A549 treated with AZD9567 at 1 μM for 4 hours (cell line): ENCODE results near the gene SLC25A14. TPM values are rescaled to one million over a fixed set of nuclear protein-coding genes. Genes with fewer than 3 reads are reported as not detected.

Experiments
- total RNA-seq: library from RNA; stranded (reverse); fragments of 200-300 nt; extraction: Qiagen RNA extraction; gene quantifications from 5 replicates; pipeline ENCODE4 v1.2.3, GENCODE V29; 2022; ENCODE audit not compliant: insufficient read depth

Gene SLC25A14
- total RNA-seq, result 12.7 to 19.1 TPM (median 18.4 TPM) in 5 replicates

GRCh38 chrX:130339408-130340222, at the start of gene SLC25A14:
Gene SLC25A14 (plus strand): TSS chrX:130339919. CDS start chrX:130340279, 360 bp downstream.

GRCh38 chrX:130385520-130385919, 45.8 kb downstream of the SLC25A14 start, which contains the start of gene GPR119:
Gene GPR119 (minus strand): TSS chrX:130385674. CDS start chrX:130385447, 227 bp downstream.

GRCh38 chrX:130401415-130402207, 61.9 kb downstream of the SLC25A14 start, which contains the start of gene RBMX2:
Gene RBMX2 (plus strand): TSS chrX:130401987. CDS start chrX:130402033, 46 bp downstream.

Other genes starting within 250 kb of the SLC25A14 start
- gene ELF4, start 229.4 kb upstream of the SLC25A14 start, total RNA-seq, result 24.4 to 26.4 TPM (median 25.8 TPM) in 5 replicates
- gene AIFM1, start 174.1 kb upstream of the SLC25A14 start, total RNA-seq, result 68.0 to 87.4 TPM (median 69.4 TPM) in 5 replicates
- gene RAB33A, start 168.0 kb upstream of the SLC25A14 start, total RNA-seq, result 0.14 to 0.21 TPM (median 0.19 TPM) in 4 of 5 replicates, not detected in the other
- gene ZNF280C, start 71.0 kb upstream of the SLC25A14 start, total RNA-seq, result 2.8 to 4.5 TPM (median 3.4 TPM) in 5 replicates
- not detected in 5 replicates for gene GPR119, start 45.8 kb downstream of the SLC25A14 start, total RNA-seq
- 25.6 to 41.6 TPM (median 27.9 TPM) in 5 replicates for gene RBMX2, start 62.1 kb downstream of the SLC25A14 start, total RNA-seq